ENCODE measurements around the gene EXOSC7.
"Not testable (repeated sequence)": the region's sequence is repeated elsewhere in the genome, so short reads cannot be mapped to it uniquely, and the experiment has no call there.

Gene EXOSC7

DNA sequence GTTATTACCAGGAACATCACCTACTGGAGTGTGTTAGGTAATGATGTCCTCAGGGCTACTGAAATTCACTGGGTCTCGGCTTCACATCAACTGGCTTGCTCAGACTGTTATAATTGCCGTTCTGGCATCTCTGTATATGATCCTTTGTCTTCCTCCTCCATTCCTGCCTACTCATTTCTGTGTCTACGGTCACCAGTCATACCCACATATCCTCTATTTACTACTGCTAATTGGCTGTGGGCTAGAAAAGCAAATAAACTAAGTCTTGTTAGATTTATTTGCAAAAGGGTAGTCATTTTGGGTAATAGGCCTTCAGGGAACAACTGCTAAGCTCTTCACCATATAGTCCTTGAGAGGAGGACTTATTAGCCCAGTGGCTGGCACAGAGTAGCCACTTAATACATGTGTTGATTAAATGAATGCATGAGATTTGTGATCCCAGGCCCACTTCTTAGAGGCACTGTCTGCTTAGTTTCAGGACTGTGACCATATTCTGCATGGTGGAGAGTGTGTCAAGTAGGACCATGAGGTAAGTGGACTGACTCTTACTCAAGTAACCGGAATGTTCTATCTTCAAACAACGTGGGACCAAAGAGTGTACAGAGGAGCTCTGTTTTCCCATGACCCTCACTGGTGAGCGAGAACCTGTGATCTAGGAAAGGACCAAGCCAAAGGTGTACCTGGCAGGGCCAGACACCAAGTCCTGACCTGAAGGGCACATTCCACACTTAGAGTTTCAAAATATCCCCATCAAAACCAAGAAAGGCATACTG, 13.2 kb upstream of the EXOSC7 start:
- no peak for DNase-seq (ENCODE audit: low read depth in 2 of 2)

- no peak for DNase-seq (ENCODE audit: low read depth in 2 of 2)
Observed at GRCh38 chr3:44963571-44964325, 12.3 kb upstream of the EXOSC7 start.

DNA sequence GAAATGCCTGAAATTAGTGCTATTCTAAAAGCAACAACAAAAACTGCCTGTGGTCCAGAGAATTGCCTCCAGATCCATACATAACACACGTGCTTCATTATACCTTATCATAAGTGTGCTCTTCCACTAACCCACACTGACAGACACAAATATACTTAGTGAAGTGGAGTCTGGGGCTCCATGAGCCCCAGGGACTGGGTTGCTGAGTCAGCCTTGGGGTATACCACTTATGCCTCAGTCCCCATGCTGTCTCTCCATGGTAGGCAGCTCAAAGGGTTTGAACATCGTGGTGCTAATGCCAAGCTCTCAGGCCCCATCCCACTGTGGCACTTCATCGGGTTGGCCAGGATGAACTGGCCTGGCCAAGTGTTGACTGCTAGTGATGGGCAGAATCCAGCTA, 10.9 kb upstream of the EXOSC7 start:
- no peak for DNase-seq (ENCODE audit: low read depth in 2 of 2)

DNA sequence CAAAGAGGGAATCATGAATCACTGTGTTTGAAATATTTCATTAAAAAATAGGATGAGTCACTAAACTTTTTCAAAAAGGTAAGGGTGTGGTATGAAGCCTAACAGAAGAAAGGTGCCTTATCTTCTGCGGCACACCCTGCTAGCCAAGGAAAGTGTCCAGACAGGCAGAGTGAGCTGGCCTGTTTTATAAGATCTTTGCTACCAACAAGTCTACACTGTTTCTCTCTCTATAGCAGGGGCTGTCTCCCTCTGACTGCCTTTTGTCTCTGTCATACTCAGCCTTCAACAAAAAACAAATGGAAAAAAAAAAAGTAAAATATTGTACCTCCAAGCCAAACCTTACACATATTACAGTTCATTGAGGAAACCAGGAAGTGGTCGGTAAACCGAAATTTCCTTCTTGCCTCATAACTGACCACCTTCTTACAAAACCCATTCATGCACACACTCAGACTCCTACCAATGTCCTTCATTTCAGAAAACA, 9.2 kb upstream of the EXOSC7 start:
- DNase-seq (ENCODE audit: low read depth in 2 of 2), result no peak

DNA sequence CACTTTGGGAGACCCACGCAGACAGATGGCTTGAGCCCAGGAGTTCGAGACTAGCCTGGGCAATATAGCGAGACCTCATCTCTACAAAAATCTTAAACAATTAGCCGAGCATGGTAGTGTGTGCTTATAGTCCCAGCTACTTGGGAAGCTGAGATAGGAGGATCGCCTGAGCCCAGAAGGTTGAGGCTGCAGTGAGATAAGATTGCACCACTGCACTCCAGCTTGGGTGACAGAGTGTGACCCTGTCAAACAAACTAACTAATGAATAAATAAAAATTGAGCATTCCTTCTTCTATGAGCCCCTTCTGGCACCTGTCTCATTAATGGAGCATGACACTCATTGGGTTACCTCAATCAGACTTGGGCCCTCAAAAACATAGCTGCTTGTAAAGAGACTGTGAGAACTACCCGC, 7.6 kb upstream of the EXOSC7 start:
- no peak for DNase-seq (ENCODE audit: low read depth in 2 of 2)

- no peak for DNase-seq (ENCODE audit: low read depth in 2 of 2)
Observed at GRCh38 chr3:44969154-44969827, 6.8 kb upstream of the EXOSC7 start.

DNA sequence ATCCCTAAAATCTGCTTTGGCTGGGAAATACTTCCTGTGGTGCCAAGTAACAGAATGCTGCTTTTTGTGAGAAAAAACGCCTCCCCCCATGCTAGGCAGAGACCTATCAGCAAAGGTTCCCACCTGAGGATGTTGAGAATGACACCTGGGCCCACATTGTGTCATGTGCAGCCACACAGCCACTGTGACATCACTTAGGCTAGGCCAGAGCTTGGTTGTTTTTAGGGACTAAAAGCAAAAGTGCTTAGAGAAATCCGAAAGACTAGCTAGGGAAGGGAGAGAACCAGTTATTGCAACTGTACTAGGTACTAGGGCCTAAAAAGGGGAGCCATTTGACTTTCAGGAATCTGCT, 6.2 kb upstream of the EXOSC7 start:
- DNase-seq (ENCODE audit: low read depth in 2 of 2), result no peak

DNA sequence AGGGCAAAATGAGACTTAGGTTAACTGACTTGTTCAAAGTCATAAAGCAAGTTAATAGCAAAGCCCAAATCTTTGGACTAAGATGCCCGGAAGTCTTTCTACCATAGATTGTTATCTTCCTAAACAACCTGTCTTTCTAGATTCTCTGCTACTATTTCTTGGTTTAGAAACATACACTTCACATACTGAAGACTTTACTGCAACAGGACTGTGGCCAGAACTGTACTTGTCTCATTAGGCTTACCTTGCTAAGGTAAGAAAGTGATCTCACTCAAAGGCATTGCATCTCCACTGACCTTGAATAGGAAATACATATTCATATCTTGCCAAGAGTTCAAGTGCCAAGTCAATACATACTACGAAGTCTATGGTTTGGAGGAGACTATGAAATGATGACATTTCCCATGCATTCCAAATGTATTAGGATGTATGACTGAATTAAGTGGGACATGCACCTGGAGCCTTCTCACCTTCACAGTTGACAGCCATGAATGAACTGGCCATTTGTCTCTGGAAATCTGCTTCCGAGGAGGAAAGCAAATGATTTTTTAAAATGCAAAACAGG, 5.0 kb upstream of the EXOSC7 start:
- no peak for DNase-seq (ENCODE audit: low read depth in 2 of 2)

DNA sequence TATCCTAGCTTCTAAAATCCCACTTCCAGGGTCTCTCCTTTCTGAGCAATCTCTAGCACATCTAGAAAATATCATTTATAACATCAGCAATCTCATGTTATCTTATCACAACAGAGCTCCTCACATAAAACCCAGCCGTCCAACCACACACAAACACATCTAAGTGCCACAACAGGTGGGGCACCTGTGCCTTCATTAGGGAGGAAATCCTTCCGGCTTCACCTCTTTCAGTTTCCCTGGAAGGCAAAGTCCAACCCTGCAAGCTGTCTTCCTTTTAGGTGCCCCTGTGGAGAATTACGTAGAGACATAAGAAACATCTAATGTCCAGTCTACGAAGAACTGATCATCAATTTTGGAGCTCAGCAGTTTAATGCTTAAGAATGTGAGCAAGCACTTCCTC, 1.6 kb upstream of the EXOSC7 start:
- no peak for DNase-seq (ENCODE audit: low read depth in 2 of 2)

DNA sequence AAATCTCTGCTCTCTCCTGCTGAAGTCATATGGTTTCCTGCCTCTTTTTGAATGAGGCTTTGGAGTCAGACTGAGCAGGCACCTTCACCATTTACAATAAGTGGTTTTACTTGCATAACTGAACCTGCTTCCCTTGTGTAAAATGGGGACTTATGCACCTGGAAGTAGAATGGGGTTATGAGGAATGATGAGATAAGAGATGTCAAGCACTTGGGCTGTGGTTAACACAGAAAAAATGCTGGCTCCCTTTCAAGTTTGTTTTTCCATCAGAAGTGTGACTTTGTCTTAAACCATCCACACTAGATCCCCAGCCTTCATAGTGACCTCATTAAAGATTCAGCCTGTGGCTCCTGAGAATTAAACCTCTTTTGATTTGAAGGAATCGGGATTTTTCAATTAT, 5.2 kb downstream of the EXOSC7 start:
- DNase-seq (ENCODE audit: low read depth in 2 of 2), result no peak

GRCh38 chr3:44981751-44982150, 5.7 kb downstream of the EXOSC7 start:
- DNase-seq (ENCODE audit: low read depth in 2 of 2), result no peak

DNA sequence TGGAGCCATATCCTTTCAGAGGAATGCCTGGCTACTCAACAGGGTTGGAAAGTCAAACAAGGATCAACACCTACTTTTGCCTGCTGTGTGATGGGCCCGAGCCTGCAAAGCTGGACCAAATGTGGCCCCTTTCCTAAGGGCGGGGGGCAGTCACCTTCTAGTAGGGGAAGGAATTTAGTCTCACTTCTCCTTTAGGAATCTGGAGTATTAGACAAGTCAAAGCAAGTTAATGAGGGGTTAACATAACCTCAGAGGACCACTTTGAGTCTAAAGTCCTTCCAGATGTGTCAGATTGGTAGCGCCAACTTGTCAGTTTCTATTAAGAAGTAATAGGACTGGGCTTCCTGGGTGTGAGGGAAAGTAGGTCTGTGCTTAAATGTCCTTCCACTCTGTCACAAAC, 6.8 kb downstream of the EXOSC7 start:
- DNase-seq (ENCODE audit: low read depth in 2 of 2), result no peak

DNA sequence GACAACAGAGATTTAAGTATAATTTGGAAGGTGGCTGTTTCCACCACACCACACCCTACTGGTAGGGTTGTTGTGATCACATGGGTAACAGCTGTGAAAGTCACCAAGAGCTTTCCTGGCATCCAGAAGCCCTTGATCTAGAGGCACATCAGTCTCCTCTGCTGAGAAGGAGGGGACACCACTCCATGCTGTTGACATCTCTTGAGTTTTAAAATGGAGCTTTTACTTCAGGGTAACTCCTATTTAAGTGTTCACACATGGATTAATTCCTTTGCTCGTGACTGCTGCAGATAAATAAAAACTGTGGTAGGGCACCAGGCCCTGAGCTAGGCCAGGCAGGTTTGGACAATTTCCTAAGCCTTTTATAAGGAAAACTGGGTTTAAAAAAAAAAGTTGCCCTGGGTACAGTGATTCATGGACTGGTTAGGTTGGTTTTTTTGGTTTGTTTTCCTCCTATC, 7.5 kb downstream of the EXOSC7 start:
- DNase-seq (ENCODE audit: low read depth in 2 of 2), result no peak

DNA sequence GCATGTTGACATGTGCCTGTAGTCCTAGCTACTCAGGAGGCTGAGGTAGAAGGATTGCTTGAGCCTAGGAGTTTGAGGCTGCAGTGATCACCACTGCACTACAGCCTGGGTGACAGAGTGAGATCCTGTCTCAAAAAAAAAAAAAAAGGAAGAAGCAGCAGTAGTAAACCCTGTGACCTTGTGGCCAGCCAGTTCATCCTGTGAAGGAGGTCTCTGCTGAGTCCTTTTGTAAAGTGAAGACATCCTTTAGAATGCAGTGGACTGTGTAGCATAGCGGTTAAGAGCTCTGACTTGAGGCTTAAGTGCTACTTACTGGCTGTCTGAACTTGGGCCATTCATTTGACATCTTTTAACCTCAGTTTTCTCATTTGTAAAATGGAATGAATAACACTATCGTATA, 8.3 kb downstream of the EXOSC7 start:
- DNase-seq (ENCODE audit: low read depth in 2 of 2), result no peak

DNA sequence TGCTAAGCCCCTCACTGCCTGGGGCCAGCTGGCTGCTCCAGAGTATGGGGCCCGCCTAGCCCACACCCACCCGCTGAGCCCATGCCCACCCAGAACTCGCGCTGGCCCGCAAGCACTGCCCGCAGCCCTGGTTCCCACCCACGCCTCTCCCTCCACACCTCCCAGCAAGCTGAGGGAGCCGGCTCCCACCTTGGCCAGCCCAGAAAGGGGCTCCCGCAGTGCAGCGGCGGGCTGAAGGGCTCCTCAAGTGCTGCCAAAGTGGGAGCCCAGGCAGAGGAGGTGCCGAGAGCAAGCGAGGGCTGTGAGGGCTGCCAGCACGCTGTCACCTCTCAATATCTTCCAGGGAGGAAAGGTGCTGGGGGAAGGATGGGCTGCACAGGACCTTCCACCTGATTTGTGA, 10.3 kb downstream of the EXOSC7 start:
- not testable (repeated sequence) for DNase-seq (ENCODE audit: low read depth in 2 of 2)

DNA sequence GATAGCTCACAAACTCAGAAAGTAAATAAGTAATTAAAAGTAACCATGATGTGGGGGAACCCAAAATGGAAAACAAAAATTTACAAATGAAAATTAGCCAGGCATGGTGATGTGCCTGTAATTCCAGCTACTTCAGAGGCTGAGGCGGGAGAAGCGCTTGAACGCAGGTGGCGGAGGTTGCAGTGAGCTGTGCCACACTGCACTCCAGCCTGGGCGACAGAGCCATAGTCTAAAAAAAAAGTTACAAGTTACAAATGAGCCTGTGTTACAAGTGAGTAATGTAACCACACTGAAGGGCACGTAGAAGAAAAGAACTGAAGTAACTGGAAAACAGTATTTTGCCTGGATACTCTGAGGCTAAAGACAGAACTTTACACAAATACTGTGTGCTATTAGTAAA, 11.3 kb downstream of the EXOSC7 start:
- no peak for DNase-seq (ENCODE audit: low read depth in 2 of 2)

GRCh38 chr3:44988073-44988472, 12.0 kb downstream of the EXOSC7 start:
- no peak for DNase-seq (ENCODE audit: low read depth in 2 of 2)

GRCh38 chr3:44989141-44989540, 13.1 kb downstream of the EXOSC7 start:
- DNase-seq (ENCODE audit: low read depth in 2 of 2), result no peak

GRCh38 chr3:44989636-44990373, 13.8 kb downstream of the EXOSC7 start:
- no peak for DNase-seq (ENCODE audit: low read depth in 2 of 2)

- no peak for DNase-seq (ENCODE audit: low read depth in 2 of 2)
Observed at GRCh38 chr3:44991326-44991725, 15.3 kb downstream of the EXOSC7 start.

Data from stimulated activated CD8-positive, alpha-beta memory T cell treated with anti-CD3 and anti-CD28 coated beads, Interleukin-15, amount 100 ng/mL, for 48 hours (primary cell).